SK-N-SH treated with all-trans-retinoic acid at 6 μM for 48 hours (cell line): ENCODE results near the gene LBH.

Source experiments
- ARNTL ChIP-seq: fragments of 450-650 bp; formaldehyde crosslinking; IDR thresholded peaks from 2 replicates; pipeline ENCODE4 v1.5.0; 2020; ENCODE audit warnings: low read depth, mild to moderate bottlenecking, moderate library complexity, borderline replicate concordance
- SNAI2 ChIP-seq: fragments of 250-450 bp; sonication (Bioruptor Pico); IDR thresholded peaks from 2 replicates; pipeline ENCODE4 v1.5.0; 2020; ENCODE audit warnings: mild to moderate bottlenecking, moderate library complexity
- TSHZ2 ChIP-seq: fragments of 250-450 bp; sonication (Bioruptor Pico); IDR thresholded peaks from 2 replicates; pipeline ENCODE4 v1.5.0; 2020; ENCODE audit warnings: mild to moderate bottlenecking, moderate library complexity

- TF ChIP-seq ARNTL (CRISPR knock-in tag) = no peak
- TF ChIP-seq SNAI2 (CRISPR knock-in tag) = no peak
- TF ChIP-seq TSHZ2 (CRISPR knock-in tag) = no peak
Observed at GRCh38 chr2:30300122-30300455, 68.8 kb downstream of the LBH start.
